Esophagus muscularis mucosa (tissue), 4 donors: ENCODE data around the gene NBPF3.

Experiments
- EP300 ChIP-seq: sonication (generic); formaldehyde crosslinking; IDR thresholded peaks from one replicate; pipeline ENCODE4 v1.6.1; 2017; ENCODE audit warnings: antibody characterized with exemption
- POLR2A ChIP-seq: fragments of 450-650 bp; IDR thresholded peaks from one replicate; pipeline ENCODE4 v1.6.1; 2017; ENCODE audit warnings: antibody characterized with exemption, moderate library complexity, mild to moderate bottlenecking, low read depth
- TF ChIP-seq, protein P1 (sequence below), 3 experiments: fragments of 200-600 bp in 2 of 3; fragments of 450-650 bp in 1 of 3; sonication (generic) in 2 of 3; IDR thresholded peaks; one replicate each; pipeline ENCODE4 v1.5.1; 2017 to 2019; ENCODE audit warnings: antibody characterized with exemption in 3 of 3, mild to moderate bottlenecking in 2 of 3, moderate library complexity in 1 of 3

DNA sequence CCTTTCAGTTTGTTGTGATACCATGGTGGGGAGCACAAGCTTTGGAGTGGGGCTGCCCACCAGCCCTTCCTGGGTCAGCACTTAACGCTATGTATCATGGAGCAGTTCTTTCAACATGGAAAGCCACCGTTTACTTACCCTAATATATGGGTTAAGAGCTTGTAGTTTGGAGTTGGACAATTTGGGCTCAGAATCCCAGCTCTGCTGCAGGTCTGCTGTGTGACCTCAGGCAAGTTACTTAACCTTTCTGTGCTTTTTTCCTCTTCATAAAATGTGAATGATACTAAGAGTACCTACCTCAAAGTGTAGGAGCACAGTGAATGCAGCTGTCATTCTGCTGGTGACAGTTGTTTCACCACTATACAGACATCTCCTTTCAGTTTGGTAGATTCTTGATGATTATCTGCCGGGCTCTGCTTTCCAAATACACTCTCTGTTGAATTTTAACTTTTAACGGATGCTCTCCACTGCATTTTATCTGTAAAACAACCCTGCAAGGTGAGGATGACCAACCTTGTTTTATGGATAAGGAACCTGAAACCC, 93.1 kb downstream of the NBPF3 start:
- TF ChIP-seq EP300, result no peak
- TF ChIP-seq, protein P1, sequence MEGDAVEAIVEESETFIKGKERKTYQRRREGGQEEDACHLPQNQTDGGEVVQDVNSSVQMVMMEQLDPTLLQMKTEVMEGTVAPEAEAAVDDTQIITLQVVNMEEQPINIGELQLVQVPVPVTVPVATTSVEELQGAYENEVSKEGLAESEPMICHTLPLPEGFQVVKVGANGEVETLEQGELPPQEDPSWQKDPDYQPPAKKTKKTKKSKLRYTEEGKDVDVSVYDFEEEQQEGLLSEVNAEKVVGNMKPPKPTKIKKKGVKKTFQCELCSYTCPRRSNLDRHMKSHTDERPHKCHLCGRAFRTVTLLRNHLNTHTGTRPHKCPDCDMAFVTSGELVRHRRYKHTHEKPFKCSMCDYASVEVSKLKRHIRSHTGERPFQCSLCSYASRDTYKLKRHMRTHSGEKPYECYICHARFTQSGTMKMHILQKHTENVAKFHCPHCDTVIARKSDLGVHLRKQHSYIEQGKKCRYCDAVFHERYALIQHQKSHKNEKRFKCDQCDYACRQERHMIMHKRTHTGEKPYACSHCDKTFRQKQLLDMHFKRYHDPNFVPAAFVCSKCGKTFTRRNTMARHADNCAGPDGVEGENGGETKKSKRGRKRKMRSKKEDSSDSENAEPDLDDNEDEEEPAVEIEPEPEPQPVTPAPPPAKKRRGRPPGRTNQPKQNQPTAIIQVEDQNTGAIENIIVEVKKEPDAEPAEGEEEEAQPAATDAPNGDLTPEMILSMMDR (IDR thresholded peaks at IDR 0.05), result no peak
- TF ChIP-seq POLR2A, result no peak
